H1 (cell line): Measurements from ENCODE around the gene MAPK8IP3. TPM values are rescaled to one million over a fixed set of nuclear protein-coding genes. Genes with fewer than 3 reads are reported as not detected.

Experiments used
- CTCF ChIA-PET: fragments of 300-600 bp; sonication (Branson Sonifier 250); formaldehyde crosslinking; loops from one replicate; lab custom pipeline; 2021; ENCODE audit not compliant: partially characterized antibody; lab: Charles Lee
- POLR2A ChIA-PET: fragments of 300-600 bp; sonication (Branson Sonifier 250); formaldehyde crosslinking; loops from one replicate; lab custom pipeline; 2021; ENCODE audit warnings: inconsistent platforms; ENCODE audit not compliant: partially characterized antibody; lab: Charles Lee
- DNase-seq, 2 experiments: peaks; one replicate each; pipeline versions ENCODE4 v3.0.0 to v3.0.0-alpha.2; 2010 to 2022; ENCODE audit warnings: low spot score in 2 of 2, low read depth in 1 of 2, mixed read lengths in 1 of 2
- FAIRE-seq: peaks from 2 replicates; lab custom pipeline; 2011; peaks lifted over from hg19 to GRCh38; lab: Jason Lieb, UNC
- H2AFZ ChIP-seq: 2 replicates; pipeline ENCODE4 v1.8.1; 2012; ENCODE audit warnings: low read length, inconsistent platforms
- H2AK5ac ChIP-seq: 2 replicates; pipeline ENCODE4 v1.6.1; 2013; ENCODE audit warnings: low read depth, low read length
- H2BK120ac ChIP-seq: replicated peaks from 2 replicates; pipeline ENCODE3; 2013; ENCODE audit warnings: low read depth, low read length, inconsistent platforms
- H2BK12ac ChIP-seq: 2 replicates; pipeline ENCODE4 v1.6.1; 2013; ENCODE audit warnings: low read depth, low read length
- H2BK15ac ChIP-seq: 2 replicates; pipeline ENCODE4 v1.6.1; 2013; ENCODE audit warnings: low read length
- H2BK20ac ChIP-seq: 2 replicates; pipeline ENCODE4 v1.6.1; 2013; ENCODE audit warnings: low read length
- H2BK5ac ChIP-seq: 2 replicates; pipeline ENCODE4 v1.6.1; 2013; ENCODE audit warnings: low read depth, low read length
- H3K14ac ChIP-seq: 2 replicates; pipeline ENCODE4 v1.6.1; 2013; ENCODE audit warnings: inconsistent platforms; ENCODE audit not compliant: insufficient read length
- H3K18ac ChIP-seq: 2 replicates; pipeline ENCODE4 v1.6.1; 2013; ENCODE audit warnings: low read length; ENCODE audit errors: extremely low read depth
- H3K23ac ChIP-seq: 2 replicates; pipeline ENCODE4 v1.6.1; 2013; ENCODE audit warnings: inconsistent platforms; ENCODE audit not compliant: insufficient read length
- H3K23me2 ChIP-seq: 2 replicates; pipeline ENCODE4 v1.6.1; 2013; ENCODE audit warnings: low read depth, low read length
- H3K27ac ChIP-seq: 2 replicates; pipeline ENCODE4 v1.6.1; 2011; ENCODE audit warnings: low read depth, low read length, inconsistent platforms
- H3K27me3 ChIP-seq, 4 experiments: replicated peaks in 1 of 4; 1 replicate in 1 of 4; 2 replicates in 3 of 4; pipeline versions ENCODE4 v1.6.1 to v1.8.1; 2011 to 2013; ENCODE audit warnings: low read length in 3 of 4, mild to moderate bottlenecking in 3 of 4, inconsistent platforms in 2 of 4, mixed read lengths in 2 of 4, moderate library complexity in 1 of 4; ENCODE audit not compliant: control insufficient read depth in 3 of 4, insufficient read depth in 3 of 4; ENCODE audit errors: extremely low read depth in 1 of 4
- H3K36me3 ChIP-seq, 4 experiments: 2 replicates each; pipeline versions ENCODE4 v1.6.1 to v1.8.1; 2011 to 2013; ENCODE audit warnings: mild to moderate bottlenecking in 4 of 4, low read length in 3 of 4, moderate library complexity in 2 of 4, control low read depth in 1 of 4, inconsistent platforms in 1 of 4; ENCODE audit not compliant: insufficient read depth in 4 of 4, control insufficient read depth in 2 of 4
- H3K4ac ChIP-seq: replicated peaks from 2 replicates; pipeline ENCODE3; 2013; ENCODE audit warnings: low read length, low read depth, mixed read lengths, inconsistent platforms; ENCODE audit not compliant: insufficient read length
- H3K4me1 ChIP-seq, 4 experiments: replicated peaks in 1 of 4; 1 replicate in 1 of 4; 2 replicates in 3 of 4; pipeline versions ENCODE4 v1.6.1 to v1.8.1; 2011 to 2013; ENCODE audit warnings: low read length in 3 of 4, inconsistent platforms in 2 of 4, mixed read lengths in 1 of 4; ENCODE audit not compliant: insufficient read depth in 4 of 4, control insufficient read depth in 3 of 4
- H3K4me2 ChIP-seq, 2 experiments: 2 replicates each; pipeline versions ENCODE4 v1.6.1 to v1.8.1; 2011 to 2013; ENCODE audit warnings: low read depth in 2 of 2, low read length in 2 of 2, control low read depth in 1 of 2, inconsistent platforms in 1 of 2, mild to moderate bottlenecking in 1 of 2; ENCODE audit not compliant: insufficient read depth in 1 of 2
- H3K4me3 ChIP-seq, 4 experiments: fragments of 200-600, 300-600 bp in 1 of 4; sonication (generic), shearing (Covaris generic), sonication (Bioruptor Twin) in 1 of 4; 2 replicates each; pipeline versions ENCODE4 v1.5.1 to v1.8.1; 2011 to 2016; ENCODE audit warnings: low read length in 4 of 4, low read depth in 3 of 4, control low read depth in 2 of 4, inconsistent platforms in 2 of 4, mild to moderate bottlenecking in 2 of 4, mixed read lengths in 1 of 4, moderate library complexity in 1 of 4; ENCODE audit not compliant: insufficient read depth in 2 of 4; ENCODE audit errors: extremely low read depth in 1 of 4
- H3K56ac ChIP-seq: replicated peaks from 2 replicates; pipeline ENCODE3; 2013; ENCODE audit warnings: low read depth, mild to moderate bottlenecking, mixed read lengths, low read length, inconsistent platforms; ENCODE audit not compliant: insufficient read length
- H3K79me1 ChIP-seq: 2 replicates; pipeline ENCODE4 v1.6.1; 2013; ENCODE audit warnings: low read depth, low read length, control low read depth
- H3K79me2 ChIP-seq, 2 experiments: 2 replicates each; pipeline versions ENCODE4 v1.6.1 to v1.8.1; 2012 to 2013; ENCODE audit warnings: low read length in 2 of 2, mild to moderate bottlenecking in 2 of 2, inconsistent platforms in 1 of 2; ENCODE audit not compliant: insufficient read depth in 2 of 2, control insufficient read depth in 1 of 2
- H3K9ac ChIP-seq, 4 experiments: replicated peaks in 1 of 4; 1 replicate in 1 of 4; 2 replicates in 3 of 4; pipeline versions ENCODE4 v1.6.1 to v1.8.1; 2011 to 2013; ENCODE audit warnings: low read depth in 3 of 4, low read length in 3 of 4, control low read depth in 2 of 4, mild to moderate bottlenecking in 2 of 4, moderate library complexity in 2 of 4, inconsistent platforms in 1 of 4; ENCODE audit errors: extremely low read depth in 1 of 4
- H3K9me3 ChIP-seq, 2 experiments: 2 replicates each; pipeline versions ENCODE4 v1.6.1 to v1.8.1; 2012 to 2013; ENCODE audit warnings: mild to moderate bottlenecking in 2 of 2, moderate library complexity in 2 of 2, control low read depth in 1 of 2, inconsistent platforms in 1 of 2, low read depth in 1 of 2, low read length in 1 of 2, mixed read lengths in 1 of 2; ENCODE audit not compliant: insufficient read depth in 2 of 2
- H4K20me1 ChIP-seq, 2 experiments: replicated peaks in 1 of 2; 2 replicates each; pipeline versions ENCODE3 to v1.8.1; 2011 to 2013; ENCODE audit warnings: inconsistent platforms in 2 of 2, low read length in 2 of 2, mild to moderate bottlenecking in 1 of 2; ENCODE audit not compliant: insufficient read depth in 2 of 2, control insufficient read depth in 1 of 2
- H4K5ac ChIP-seq: 2 replicates; pipeline ENCODE4 v1.6.1; 2013; ENCODE audit warnings: low read length, low read depth, mixed read lengths, inconsistent platforms; ENCODE audit not compliant: insufficient read length
- H4K8ac ChIP-seq: 2 replicates; pipeline ENCODE4 v1.8.0; 2013; ENCODE audit warnings: mild to moderate bottlenecking, moderate library complexity, low read length, inconsistent platforms; ENCODE audit not compliant: insufficient read depth; ENCODE audit errors: extremely low read depth
- H4K91ac ChIP-seq: replicated peaks from 2 replicates; pipeline ENCODE3; 2013; ENCODE audit warnings: low read length, mixed read lengths, inconsistent platforms; ENCODE audit not compliant: insufficient read length
- BACH1 ChIP-seq: IDR thresholded peaks from 2 replicates; pipeline ENCODE4 v1.6.1; 2012; ENCODE audit warnings: low read length, improper control_type of control experiment
- CTBP2 ChIP-seq: IDR thresholded peaks from 2 replicates; pipeline ENCODE4 v1.7.0; 2011; ENCODE audit warnings: borderline replicate concordance, mild to moderate bottlenecking, moderate library complexity, mixed read lengths, low read length; ENCODE audit not compliant: insufficient read depth, insufficient read length
- KDM5A ChIP-seq: fragments of 200-600 bp; IDR thresholded peaks from 2 replicates; pipeline ENCODE4 v1.7.1; 2012; ENCODE audit warnings: mild to moderate bottlenecking, low read length, inconsistent platforms, mixed read lengths
- MAFK ChIP-seq: IDR thresholded peaks from 2 replicates; pipeline ENCODE4 v1.6.1; 2012; ENCODE audit warnings: low read depth, mild to moderate bottlenecking, improper control_type of control experiment, low read length
- NRF1 ChIP-seq: IDR thresholded peaks from 2 replicates; pipeline ENCODE4 v1.6.1; 2011; ENCODE audit warnings: mild to moderate bottlenecking, low read depth, low read length, improper control_type of control experiment
- POLR2AphosphoS5 ChIP-seq: IDR thresholded peaks from 2 replicates; pipeline ENCODE4 v1.6.1; 2011; ENCODE audit warnings: low read depth, low read length
- POU5F1 ChIP-seq: IDR thresholded peaks from 2 replicates; pipeline ENCODE4 v1.6.1; 2011; ENCODE audit warnings: low read depth, mild to moderate bottlenecking, low read length, moderate library complexity
- RBBP5 ChIP-seq: IDR thresholded peaks from 2 replicates; pipeline ENCODE4 v1.7.1; 2012; ENCODE audit warnings: low read depth, mild to moderate bottlenecking, inconsistent platforms, low read length, moderate library complexity, borderline replicate concordance
- SAP30 ChIP-seq: fragments of 300-600 bp; sonication (generic); IDR thresholded peaks from 2 replicates; pipeline ENCODE4 v1.7.1; 2012; ENCODE audit warnings: low read length, moderate library complexity, mild to moderate bottlenecking, inconsistent platforms; ENCODE audit not compliant: insufficient read depth, insufficient replicate concordance
- SUZ12 ChIP-seq: fragments of 200-600 bp; sonication (generic); IDR thresholded peaks from 2 replicates; pipeline ENCODE4 v1.6.1; 2012; ENCODE audit warnings: mild to moderate bottlenecking, inconsistent platforms, low read length, moderate library complexity, mixed read lengths
- WGBS, 2 experiments: shearing (Covaris generic) in 1 of 2; methylation state at CpG; one replicate each; pipeline versions ENCODE4 v1.1.6 to v1.1.7; 2013 to 2015; ENCODE audit warnings: low lambda C conversion rate in 2 of 2, mixed read lengths in 2 of 2, inconsistent platforms in 1 of 2, low coverage in 1 of 2, missing lambda C conversion rate in 1 of 2; ENCODE audit not compliant: insufficient replicate concordance in 2 of 2, insufficient coverage in 1 of 2, insufficient read length in 1 of 2; ENCODE audit errors: extremely low coverage in 1 of 2, missing lambda C conversion rate in 1 of 2; 5-methylcytosine and 5-hydroxymethylcytosine counted together
- polyA plus RNA-seq, 7 experiments: library from polyadenylated mRNA; depleted of rRNA in 3 of 7; stranded (reverse) in 5 of 7; unstranded in 2 of 7; fragments of >200 nt in 5 of 7; fragments of 200-250 nt in 2 of 7; gene quantifications; 1 replicate in 5 of 7; 2 replicates in 1 of 7; 4 replicates in 1 of 7; pipeline versions ENCODE4 v1.2.1 to v1.2.3, GENCODE V29; 2011 to 2013; ENCODE audit warnings: missing spikeins in 2 of 7, mixed read lengths in 2 of 7
- total RNA-seq: library from RNA; stranded (reverse); fragmentation: NEBNext Ultra II Directional; extraction: Animal tissue kit (Norgen Biotek cat#: 25700); gene quantifications from 2 replicates; pipeline ENCODE4 v1.2.1, GENCODE V29; 2021

Gene MAPK8IP3
- total and polyA plus RNA-seq, 2 of the 8 experiments (the other 6 are each of a cell fraction or from before 2014, with no cell fraction given), result 16.9 to 43.4 TPM

GRCh38 chr16:1731603-1732002 is 25.6 kb downstream of the MAPK8IP3 start:
- Histone ChIP-seq H3K23me2 (no peaks in the 10 kb centered on the region), H3K79me1 (peaks cover 5% of the 10 kb centered on the region), H2BK120ac (no peak overlapping the region), H3K18ac (no peak overlapping the region), H3K9me3 (peaks cover 20 to 23% of the 10 kb centered on the region in 2 experiments), H2AK5ac (no peak overlapping the region), H2BK15ac (no peak overlapping the region), H3K79me2 (no peaks in the 10 kb centered on the region), H3K9ac (no peak overlapping the region), H2AFZ (no peak overlapping the region), H3K4ac (no peak overlapping the region), H4K5ac (no peak overlapping the region), H2BK20ac (no peak overlapping the region), H3K14ac (no peak overlapping the region), H3K4me2 (no peak overlapping the region), H3K4me1 (0 out of 7 replicates have a peak, but pooled peaks cover 0 to 2% (median 0%) of the 10 kb centered on the region in 4 experiments), H4K20me1 (peaks cover 0 to 7% of the 10 kb centered on the region in 2 experiments), H3K56ac (no peak overlapping the region), H4K8ac (no peak overlapping the region), H3K27ac (no peak overlapping the region), H3K36me3 (peaks cover 0 to 21% (median 4%) of the 10 kb centered on the region in 4 experiments; a peak in 5 of 8 replicates), H2BK5ac (no peak overlapping the region), H3K27me3 (no peaks in the 10 kb centered on the region), H3K4me3 (no peak overlapping the region), H2BK12ac (no peak overlapping the region), H3K23ac (no peak overlapping the region), H4K91ac (no peak overlapping the region)
- WGBS, 2 experiments, result 74% methylated on average over 6 of the region's 7 CpGs; no CpG with 5 or more reads in 1 of the 2 experiments
- POLR2A ChIA-PET, result interaction anchor here (1.0 to 1.1 kb wide), 2 partner anchors 12 to 26 kb away, joined by 3 to 4 read pairs; partner anchors contain the start of gene MAPK8IP3
- TF ChIP-seq RBBP5, result no peak
- TF ChIP-seq POU5F1, result no peak
- TF ChIP-seq POLR2AphosphoS5, result no peak
- TF ChIP-seq CTBP2, result no peak
- TF ChIP-seq MAFK, result no peak
- no peak for TF ChIP-seq SAP30
- no peak for TF ChIP-seq BACH1
- TF ChIP-seq NRF1, result no peak
- no peak for TF ChIP-seq SUZ12
- TF ChIP-seq KDM5A, result no peak
- no peak for DNase-seq
- CTCF ChIA-PET, result interaction anchor here (1.1 kb wide), 1 partner anchor 31 kb away, joined by 3 read pairs; no protein-coding TSS in a partner anchor
- FAIRE-seq, result no peak
